ENCODE data around the gene F7. TPM values are rescaled to one million over a fixed set of nuclear protein-coding genes. Genes with fewer than 3 reads are reported as not detected.

Gene F7
- total RNA-seq, 3 donors from 2014 or later (not counting 1 experiment from before 2014, with no cell fraction given) = 0.25 to 0.91 TPM; not detected in 1

DNA sequence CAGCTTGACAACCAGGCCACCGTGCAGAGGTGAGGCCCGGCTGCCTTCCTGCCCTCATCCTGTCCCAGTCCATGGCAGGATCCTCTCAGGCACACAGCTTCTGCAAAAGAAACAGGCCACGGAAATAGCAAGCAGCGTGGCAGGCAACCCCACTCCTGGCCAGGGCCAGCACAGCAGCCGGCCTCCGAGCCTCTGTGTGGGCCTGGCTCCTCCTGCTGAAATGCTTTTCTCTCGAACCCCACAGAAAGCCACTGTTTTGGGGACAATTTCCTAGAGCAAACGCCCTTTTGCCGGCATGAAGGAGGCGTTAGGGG is 39.5 kb upstream of the F7 start:
- Mint-ChIP-seq H3K36me3 (no peaks in the 10 kb centered on the region), H3K4me1 (no peaks in the 10 kb centered on the region), H3K27ac (no peak overlapping the region), H3K9me3 (no peaks in the 10 kb centered on the region), H3K27me3 (ENCODE audit: low read depth in 2 of 2) (no peaks in the 10 kb centered on the region), H3K4me3 (no peak overlapping the region)
- DNase-seq (no peak), ATAC-seq (no peak)
- H3K27ac ChIP-seq (ENCODE audit: low read length) = no peak overlapping the region
- H3K36me3 ChIP-seq (ENCODE audit: control insufficient read depth, insufficient read depth, low read length) = no peaks in the 10 kb centered on the region
- H3K9me3 ChIP-seq (ENCODE audit: control insufficient read depth, insufficient read depth, low read length) = no peaks in the 10 kb centered on the region
- no peaks in the 10 kb centered on the region for H3K4me1 ChIP-seq (ENCODE audit: control insufficient read depth, insufficient read depth, low read length)
- intact Hi-C loops (cut with micrococcal nuclease) = no loop called here
- H3K4me3 ChIP-seq (ENCODE audit: low read length) = no peak overlapping the region
- WGBS (ENCODE audit: insufficient coverage) = 93% methylated on average over 10 of the region's 10 CpGs
- no peaks in the 10 kb centered on the region for H3K27me3 ChIP-seq (ENCODE audit: control insufficient read depth, insufficient read depth, low read length)
- TF ChIP-seq, protein P1, sequence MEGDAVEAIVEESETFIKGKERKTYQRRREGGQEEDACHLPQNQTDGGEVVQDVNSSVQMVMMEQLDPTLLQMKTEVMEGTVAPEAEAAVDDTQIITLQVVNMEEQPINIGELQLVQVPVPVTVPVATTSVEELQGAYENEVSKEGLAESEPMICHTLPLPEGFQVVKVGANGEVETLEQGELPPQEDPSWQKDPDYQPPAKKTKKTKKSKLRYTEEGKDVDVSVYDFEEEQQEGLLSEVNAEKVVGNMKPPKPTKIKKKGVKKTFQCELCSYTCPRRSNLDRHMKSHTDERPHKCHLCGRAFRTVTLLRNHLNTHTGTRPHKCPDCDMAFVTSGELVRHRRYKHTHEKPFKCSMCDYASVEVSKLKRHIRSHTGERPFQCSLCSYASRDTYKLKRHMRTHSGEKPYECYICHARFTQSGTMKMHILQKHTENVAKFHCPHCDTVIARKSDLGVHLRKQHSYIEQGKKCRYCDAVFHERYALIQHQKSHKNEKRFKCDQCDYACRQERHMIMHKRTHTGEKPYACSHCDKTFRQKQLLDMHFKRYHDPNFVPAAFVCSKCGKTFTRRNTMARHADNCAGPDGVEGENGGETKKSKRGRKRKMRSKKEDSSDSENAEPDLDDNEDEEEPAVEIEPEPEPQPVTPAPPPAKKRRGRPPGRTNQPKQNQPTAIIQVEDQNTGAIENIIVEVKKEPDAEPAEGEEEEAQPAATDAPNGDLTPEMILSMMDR (IDR thresholded peaks at IDR 0.05) = no peak

DNA sequence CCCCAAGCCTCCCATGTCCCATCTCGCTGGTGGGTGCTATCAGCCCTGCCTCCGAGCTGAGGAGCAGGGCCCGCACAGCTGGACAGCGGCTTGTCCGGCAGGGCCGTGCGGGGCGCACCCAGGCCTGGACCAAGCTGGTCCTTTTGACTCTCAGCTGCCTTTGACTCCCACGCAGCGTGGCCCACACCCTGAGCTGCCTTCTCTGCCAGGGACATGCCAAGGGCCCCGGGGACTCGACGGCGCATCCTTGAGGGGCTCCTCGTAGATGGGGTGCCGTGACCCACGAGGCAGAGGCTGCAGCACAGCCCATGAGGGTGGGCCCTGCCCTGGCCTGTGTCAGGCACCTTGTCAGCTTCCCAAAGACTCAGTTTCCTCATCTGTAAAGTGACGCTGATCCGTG is 38.8 kb upstream of the F7 start:
- Mint-ChIP-seq H3K36me3 (no peaks in the 10 kb centered on the region), H3K9me3 (no peaks in the 10 kb centered on the region), H3K27ac (no peak overlapping the region), H3K4me1 (no peaks in the 10 kb centered on the region), H3K4me3 (no peak overlapping the region), H3K27me3 (ENCODE audit: low read depth in 2 of 2) (no peaks in the 10 kb centered on the region)
- 93% methylated on average over 19 of the region's 19 CpGs for WGBS (ENCODE audit: insufficient coverage)
- DNase-seq = no peak
- no peaks in the 10 kb centered on the region for H3K9me3 ChIP-seq (ENCODE audit: control insufficient read depth, insufficient read depth, low read length)
- no peak overlapping the region for H3K27ac ChIP-seq (ENCODE audit: low read length)
- TF ChIP-seq, protein P1 (IDR thresholded peaks at IDR 0.05) = no peak
- intact Hi-C loops (cut with micrococcal nuclease) = no loop called here
- H3K4me1 ChIP-seq (ENCODE audit: control insufficient read depth, insufficient read depth, low read length) = no peaks in the 10 kb centered on the region
- ATAC-seq = no peak
- H3K36me3 ChIP-seq (ENCODE audit: control insufficient read depth, insufficient read depth, low read length) = no peaks in the 10 kb centered on the region
- no peak overlapping the region for H3K4me3 ChIP-seq (ENCODE audit: low read length)
- H3K27me3 ChIP-seq (ENCODE audit: control insufficient read depth, insufficient read depth, low read length) = no peaks in the 10 kb centered on the region

DNA sequence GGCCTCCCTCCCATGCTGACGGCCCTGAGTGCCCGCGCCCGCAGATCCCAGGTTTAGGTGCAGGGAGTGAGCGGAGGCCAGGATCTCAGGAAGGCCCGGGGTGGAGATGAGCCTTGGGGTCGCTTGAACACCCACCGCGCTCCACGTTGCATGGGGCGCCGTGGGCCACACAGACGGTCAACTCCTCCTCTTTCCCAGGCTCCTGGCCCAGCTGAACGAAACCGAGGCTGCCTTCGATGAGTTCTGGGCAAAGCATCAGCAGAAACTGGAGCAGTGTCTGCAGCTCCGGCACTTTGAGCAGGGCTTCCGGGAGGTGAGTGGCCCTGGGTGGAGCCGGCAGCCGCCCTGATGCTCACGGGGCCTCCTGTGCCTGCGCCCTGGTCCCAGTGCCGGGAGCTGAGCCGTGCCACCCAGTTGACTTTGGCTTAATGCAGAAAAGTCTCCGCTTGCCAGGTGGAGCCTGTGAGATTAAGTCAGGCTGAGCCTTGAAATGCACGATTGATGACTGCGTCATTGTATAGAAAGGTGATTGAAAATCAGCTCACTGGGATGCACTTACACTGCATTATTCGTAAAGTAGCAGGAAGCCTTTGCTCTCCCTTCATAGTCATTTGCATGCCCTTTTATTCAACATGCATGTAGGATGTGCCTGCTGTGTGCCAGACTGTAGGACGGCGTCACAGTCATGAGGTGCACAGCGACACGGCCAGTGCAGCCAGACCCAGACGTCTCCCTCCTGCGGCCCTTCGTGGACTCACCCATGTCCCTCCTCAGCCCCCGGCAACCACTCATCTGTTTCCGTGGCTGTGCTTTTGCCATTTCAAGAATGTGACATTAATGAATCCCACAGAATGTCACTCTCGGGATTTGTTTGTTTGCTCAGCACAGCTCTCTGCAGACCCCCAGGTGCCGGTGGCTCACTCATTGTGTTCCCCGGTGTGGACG is 35.5 kb upstream of the F7 start:
- Mint-ChIP-seq H3K36me3 (no peaks in the 10 kb centered on the region), H3K27ac (no peak overlapping the region), H3K4me1 (no peaks in the 10 kb centered on the region), H3K27me3 (ENCODE audit: low read depth in 2 of 2) (no peaks in the 10 kb centered on the region), H3K9me3 (no peaks in the 10 kb centered on the region), H3K4me3 (no peak overlapping the region)
- H3K4me3 ChIP-seq (ENCODE audit: low read length) = no peak overlapping the region
- no peaks in the 10 kb centered on the region for H3K27me3 ChIP-seq (ENCODE audit: control insufficient read depth, insufficient read depth, low read length)
- intact Hi-C loops (cut with micrococcal nuclease) = no loop called here
- no peak overlapping the region for H3K27ac ChIP-seq (ENCODE audit: low read length)
- no peak for ATAC-seq
- TF ChIP-seq, protein P1 (IDR thresholded peaks at IDR 0.05) = no peak
- 96% methylated on average over 41 of the region's 41 CpGs for WGBS (ENCODE audit: insufficient coverage)
- H3K4me1 ChIP-seq (ENCODE audit: control insufficient read depth, insufficient read depth, low read length) = no peaks in the 10 kb centered on the region
- H3K9me3 ChIP-seq (ENCODE audit: control insufficient read depth, insufficient read depth, low read length) = no peaks in the 10 kb centered on the region
- no peaks in the 10 kb centered on the region for H3K36me3 ChIP-seq (ENCODE audit: control insufficient read depth, insufficient read depth, low read length)
- no peak for DNase-seq

DNA sequence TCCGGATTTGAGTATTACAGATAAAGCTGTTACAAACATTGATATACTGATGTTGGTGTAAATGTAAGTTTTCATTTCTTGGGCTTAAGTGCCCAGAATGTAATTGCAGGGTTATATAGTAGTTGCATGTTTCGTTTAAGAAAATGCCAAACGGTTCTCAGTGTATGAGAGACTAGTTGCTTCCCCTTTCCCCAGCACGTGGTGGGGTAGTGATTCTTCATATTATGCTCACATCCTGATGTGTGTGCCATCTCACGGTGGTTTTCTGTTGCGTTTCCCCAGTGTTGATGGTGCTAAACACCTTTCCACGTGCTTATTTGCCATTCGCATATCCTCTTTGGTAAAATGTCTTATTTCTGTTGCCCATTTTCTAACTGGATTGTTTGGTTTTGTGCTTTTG is 34.7 kb upstream of the F7 start:
- Histone ChIP-seq H3K27ac (ENCODE audit: low read length) (no peak overlapping the region), H3K36me3 (ENCODE audit: control insufficient read depth, insufficient read depth, low read length) (no peaks in the 10 kb centered on the region), H3K27me3 (ENCODE audit: control insufficient read depth, insufficient read depth, low read length) (no peaks in the 10 kb centered on the region), H3K4me1 (ENCODE audit: control insufficient read depth, insufficient read depth, low read length) (no peaks in the 10 kb centered on the region), H3K4me3 (ENCODE audit: low read length) (no peak overlapping the region), H3K9me3 (ENCODE audit: control insufficient read depth, insufficient read depth, low read length) (no peaks in the 10 kb centered on the region)
- DNase-seq = no peak
- no peak overlapping the region for H3K27ac Mint-ChIP-seq
- no peak overlapping the region for H3K4me3 Mint-ChIP-seq
- TF ChIP-seq, protein P1 (IDR thresholded peaks at IDR 0.05) = no peak
- no peaks in the 10 kb centered on the region for H3K4me1 Mint-ChIP-seq
- no peaks in the 10 kb centered on the region for H3K9me3 Mint-ChIP-seq
- 83% methylated on average over 7 of the region's 8 CpGs for WGBS (ENCODE audit: insufficient coverage)
- H3K36me3 Mint-ChIP-seq = no peaks in the 10 kb centered on the region
- H3K27me3 Mint-ChIP-seq (ENCODE audit: low read depth in 2 of 2) = no peaks in the 10 kb centered on the region
- intact Hi-C loops (cut with micrococcal nuclease) = no loop called here
- no peak for ATAC-seq
